IMR-90 (cell line): ENCODE results near the gene ELMOD3. TPM values are rescaled to one million over a fixed set of nuclear protein-coding genes. Genes with fewer than 3 reads are reported as not detected.

ENCODE experiments used
- ATAC-seq: fragments of 200-7000 bp; cut with Tn5 transposase; 2 replicates; pipeline ENCODE4 v1.9.1; 2020; ENCODE audit warnings: low read depth, mild to moderate bottlenecking, moderate library complexity
- BruUV-seq: library from RNA; stranded (reverse); fragments of 400-500 nt; replicated peaks from 2 replicates; lab custom pipeline; 2021; lab: Mats Ljungman, UMichigan
- CTCF ChIA-PET: fragments of 300-600 bp; formaldehyde crosslinking; extraction: SDS; loops from one replicate; lab custom pipeline; 2021; ENCODE audit warnings: antibody characterized with exemption; lab: Yijun Ruan, JAX
- POLR2A ChIA-PET: fragments of 300-600 bp; sonication (Branson Sonifier 250); formaldehyde crosslinking; loops from one replicate; lab custom pipeline; 2022; ENCODE audit warnings: antibody characterized with exemption; ENCODE audit not compliant: unreplicated experiment; lab: Charles Lee
- DNase-seq: peaks from one replicate; pipeline ENCODE4 v3.0.0; 2013
- H2AFZ ChIP-seq: replicated peaks from 2 replicates; pipeline ENCODE3; 2013; ENCODE audit warnings: low read length, mild to moderate bottlenecking; ENCODE audit not compliant: poor library complexity
- H2AK5ac ChIP-seq: 2 replicates; pipeline ENCODE4 v1.6.1; 2013; ENCODE audit warnings: low read depth, low read length, inconsistent platforms
- H2AK9ac ChIP-seq: replicated peaks from 2 replicates; pipeline ENCODE3; 2013; ENCODE audit warnings: mild to moderate bottlenecking, low read depth, low read length, moderate library complexity; ENCODE audit not compliant: poor library complexity
- H2BK120ac ChIP-seq: 2 replicates; pipeline ENCODE4 v1.6.1; 2013; ENCODE audit warnings: low read depth, low read length, inconsistent platforms
- H2BK15ac ChIP-seq: 3 replicates; pipeline ENCODE4 v1.6.1; 2013; ENCODE audit warnings: low read depth, low read length, inconsistent platforms
- H2BK20ac ChIP-seq: 2 replicates; pipeline ENCODE4 v1.6.1; 2013; ENCODE audit warnings: low read depth, mild to moderate bottlenecking, inconsistent platforms, low read length, moderate library complexity
- H2BK5ac ChIP-seq: 2 replicates; pipeline ENCODE4 v1.6.1; 2013; ENCODE audit warnings: mild to moderate bottlenecking, low read depth, low read length, inconsistent platforms; ENCODE audit not compliant: poor library complexity, severe bottlenecking
- H3K14ac ChIP-seq: replicated peaks from 2 replicates; pipeline ENCODE4 v1.6.1; 2013; ENCODE audit warnings: low read depth, low read length, inconsistent platforms
- H3K18ac ChIP-seq: 2 replicates; pipeline ENCODE4 v1.6.1; 2013; ENCODE audit warnings: low read depth, low read length, control low read depth
- H3K23ac ChIP-seq: 2 replicates; pipeline ENCODE4 v1.6.1; 2013; ENCODE audit warnings: low read depth, low read length, inconsistent platforms
- H3K27ac ChIP-seq: 2 replicates; pipeline ENCODE4 v1.5.1; 2013; ENCODE audit warnings: mild to moderate bottlenecking, control low read depth, low read length; ENCODE audit not compliant: insufficient read depth
- H3K27me3 ChIP-seq: 2 replicates; pipeline ENCODE4 v1.6.1; 2013; ENCODE audit warnings: low read length; ENCODE audit not compliant: control insufficient read depth, insufficient read depth
- H3K36me3 ChIP-seq: 2 replicates; pipeline ENCODE4 v1.6.1; 2013; ENCODE audit warnings: low read length, mixed read lengths; ENCODE audit not compliant: control insufficient read depth, insufficient read depth
- H3K4ac ChIP-seq: 2 replicates; pipeline ENCODE4 v1.6.1; 2013; ENCODE audit warnings: low read depth, low read length, inconsistent platforms
- H3K4me1 ChIP-seq: 2 replicates; pipeline ENCODE4 v1.6.1; 2013; ENCODE audit warnings: low read length, mixed read lengths; ENCODE audit not compliant: control insufficient read depth, insufficient read depth
- H3K4me2 ChIP-seq: 2 replicates; pipeline ENCODE4 v1.6.1; 2013; ENCODE audit warnings: low read depth, mild to moderate bottlenecking, control low read depth, low read length, moderate library complexity
- H3K4me3 ChIP-seq: 2 replicates; pipeline ENCODE4 v1.5.1; 2013; ENCODE audit warnings: low read depth, mild to moderate bottlenecking, control low read depth, low read length, moderate library complexity; ENCODE audit not compliant: insufficient read depth
- H3K56ac ChIP-seq: 2 replicates; pipeline ENCODE4 v1.6.1; 2013; ENCODE audit warnings: low read length, inconsistent platforms; ENCODE audit not compliant: insufficient read depth; ENCODE audit errors: extremely low read depth
- H3K79me1 ChIP-seq, 2 experiments: 2 replicates each; pipeline ENCODE4 v1.6.1; 2013; ENCODE audit warnings: low read length in 2 of 2, inconsistent platforms in 1 of 2, low read depth in 1 of 2
- H3K9ac ChIP-seq: 2 replicates; pipeline ENCODE4 v1.6.1; 2013; ENCODE audit warnings: low read depth, low read length, control low read depth
- H3K9me1 ChIP-seq: 2 replicates; pipeline ENCODE4 v1.6.1; 2013; ENCODE audit warnings: low read length, inconsistent platforms; ENCODE audit not compliant: insufficient read depth
- H3K9me3 ChIP-seq: 2 replicates; pipeline ENCODE4 v1.6.1; 2013; ENCODE audit warnings: low read length; ENCODE audit not compliant: control insufficient read depth, insufficient read depth
- H4K20me1 ChIP-seq: 2 replicates; pipeline ENCODE4 v1.6.1; 2013; ENCODE audit warnings: low read length, inconsistent platforms; ENCODE audit not compliant: insufficient read depth
- H4K5ac ChIP-seq: 2 replicates; pipeline ENCODE4 v1.6.1; 2013; ENCODE audit warnings: mild to moderate bottlenecking, low read depth, low read length, control low read depth
- H4K8ac ChIP-seq, 2 experiments: 2 replicates each; pipeline ENCODE4 v1.6.1; 2013; ENCODE audit warnings: low read depth in 2 of 2, low read length in 2 of 2, control low read depth in 1 of 2, inconsistent platforms in 1 of 2
- H4K91ac ChIP-seq: 2 replicates; pipeline ENCODE4 v1.6.1; 2013; ENCODE audit warnings: low read depth, low read length, inconsistent platforms; ENCODE audit not compliant: insufficient read depth
- BHLHE40 ChIP-seq: fragments of 150-350 bp; IDR thresholded peaks from 2 replicates; pipeline ENCODE4 v1.6.1; 2016; ENCODE audit warnings: mild to moderate bottlenecking, low read depth, low read length
- CEBPB ChIP-seq: IDR thresholded peaks from 2 replicates; pipeline ENCODE4 v1.6.1; 2012; ENCODE audit warnings: low read depth, low read length, improper control_type of control experiment
- CTCF ChIP-seq: conservative IDR thresholded peaks from 2 replicates; pipeline ENCODE4 v1.5.1; 2012; ENCODE audit warnings: mild to moderate bottlenecking, low read depth, low read length, improper control_type of control experiment
- MAFK ChIP-seq: IDR thresholded peaks from 2 replicates; pipeline ENCODE4 v1.6.1; 2012; ENCODE audit warnings: low read depth, low read length, improper control_type of control experiment
- MAZ ChIP-seq: IDR thresholded peaks from 2 replicates; pipeline ENCODE4 v1.6.1; 2012; ENCODE audit warnings: low read depth, mild to moderate bottlenecking, low read length, improper control_type of control experiment, moderate library complexity, borderline replicate concordance
- NFE2L2 ChIP-seq: fragments of 150-350 bp; IDR thresholded peaks from 2 replicates; pipeline ENCODE4 v1.6.1; 2016; ENCODE audit warnings: low read depth, mild to moderate bottlenecking, low read length
- POLR2A ChIP-seq: IDR thresholded peaks from 2 replicates; pipeline ENCODE4 v1.6.1; 2012; ENCODE audit warnings: mild to moderate bottlenecking, low read depth, low read length
- RCOR1 ChIP-seq: IDR thresholded peaks from 2 replicates; pipeline ENCODE4 v1.6.1; 2012; ENCODE audit warnings: mild to moderate bottlenecking, low read length, improper control_type of control experiment; ENCODE audit not compliant: insufficient replicate concordance
- RFX5 ChIP-seq: IDR thresholded peaks from 2 replicates; pipeline ENCODE4 v1.8.0; 2012; ENCODE audit warnings: low read depth, mild to moderate bottlenecking, low read length, moderate library complexity
- SMC3 ChIP-seq: fragments of 150-350 bp; IDR thresholded peaks from 2 replicates; pipeline ENCODE4 v1.6.1; 2016; ENCODE audit warnings: low read depth, mild to moderate bottlenecking, antibody characterized with exemption, low read length, moderate library complexity
- USF2 ChIP-seq: fragments of 150-350 bp; IDR thresholded peaks from 2 replicates; pipeline ENCODE4 v1.6.1; 2017; ENCODE audit warnings: mild to moderate bottlenecking, antibody characterized with exemption, low read length, low read depth
- WGBS, 2 experiments: methylation state at CpG; one replicate each; pipeline versions ENCODE4 v1.1.5 to v1.1.7; 2013; ENCODE audit warnings: missing lambda C conversion rate in 2 of 2; ENCODE audit not compliant: insufficient read length in 1 of 2; ENCODE audit errors: extremely low coverage in 2 of 2; 5-methylcytosine and 5-hydroxymethylcytosine counted together
- dilution Hi-C: fragments of 300-500 bp; cut with HindIII; formaldehyde crosslinking; loops from one replicate; pipeline ENCODE4 v1.14.3; 2018; ENCODE audit warnings: low sequenced_read_pairs; ENCODE audit not compliant: unreplicated experiment
- in situ Hi-C: fragments of 300-500 bp; cut with MboI; formaldehyde crosslinking; loops from 3 replicates; pipeline ENCODE4 v1.14.3; 2019; ENCODE audit warnings: low sequenced_read_pairs, inconsistent platforms, mixed read lengths
- intact Hi-C: fragments of 100-400 bp; cut with micrococcal nuclease; formaldehyde crosslinking; loops from 2 replicates; pipeline ENCODE4 v1.10.0; 2022
- polyA plus RNA-seq, 3 experiments: library from polyadenylated mRNA; depleted of rRNA; stranded (reverse); fragments of >200 nt; gene quantifications; 2 replicates each; pipeline ENCODE4 v1.2.3, GENCODE V29; 2012; ENCODE audit warnings: low replicate concordance in 1 of 3
- total RNA-seq: library from RNA; depleted of rRNA; stranded (reverse); fragments of >200 nt; gene quantifications from 2 replicates; pipeline ENCODE4 v1.2.3, GENCODE V29; 2012

ELMOD3 gene
- total and polyA plus RNA-seq, 2 of the 4 experiments (the other 2 are of a cell fraction) = 13.1 to 20.7 TPM

- DNase-seq (peak; percentile 36), ATAC-seq (peak; percentile 80)
- ChIA-PET POLR2A (no interaction called here), CTCF (interaction anchor here (0.6 kb wide), 1 partner anchor 244 kb away, joined by 3 read pairs; no protein-coding TSS in a partner anchor)
- no peak overlapping the region for H2AFZ ChIP-seq
- H3K27me3 ChIP-seq = no peaks in the 10 kb centered on the region
- H2BK120ac ChIP-seq = no peak overlapping the region
- TF ChIP-seq MAFK (no peak), USF2 (no peak), NFE2L2 (no peak), CEBPB (no peak), SMC3 (no peak), CTCF (no peak), BHLHE40 (no peak), POLR2A (no peak), RFX5 (no peak), RCOR1 (no peak), MAZ (no peak)
- no peak overlapping the region for H3K56ac ChIP-seq
- H4K91ac ChIP-seq = no peak overlapping the region
- H2BK15ac ChIP-seq = no peak overlapping the region
- H3K4ac ChIP-seq = no peak overlapping the region
- H2AK5ac ChIP-seq = no peak overlapping the region
- peaks cover 4% of the 10 kb centered on the region for H3K4me1 ChIP-seq
- no TSS peak for BruUV-seq
- no CpG with 5 or more reads among the region's 4 CpGs for WGBS, 2 experiments
- H4K20me1 ChIP-seq = no peaks in the 10 kb centered on the region; the same call in 1 of the 2 replicates
- H3K79me1 ChIP-seq = no peaks in the 10 kb centered on the region
- no peak overlapping the region for H3K4me2 ChIP-seq
- H3K4me3 ChIP-seq = no peak overlapping the region
- peak overlapping the region; percentile 31; the same call in 1 of the 2 replicates for H3K23ac ChIP-seq
- peaks cover 7% of the 10 kb centered on the region; the same call in 1 of the 2 replicates for H3K9me1 ChIP-seq
- H4K8ac ChIP-seq = no peak overlapping the region
- H3K36me3 ChIP-seq = peaks cover 26% of the 10 kb centered on the region
- no peak overlapping the region for H2BK20ac ChIP-seq
- no peak overlapping the region for H3K18ac ChIP-seq
- dilution Hi-C loops (no loop called here), in situ Hi-C loops (no loop called here), intact Hi-C loops (no loop called here)
- no peak overlapping the region for H4K5ac ChIP-seq
- H3K14ac ChIP-seq = 0 out of 2 replicates have a peak overlapping the region, but pooled peaks have one; percentile 3
- H2BK5ac ChIP-seq = no peak overlapping the region
- no peak overlapping the region for H3K9ac ChIP-seq
- no peak overlapping the region for H3K27ac ChIP-seq
- H3K9me3 ChIP-seq = no peaks in the 10 kb centered on the region
- peak overlapping the region; percentile 33 for H2AK9ac ChIP-seq
Measured at GRCh38 chr2:85393836-85394235, 39.3 kb downstream of the ELMOD3 start.
